Kasumi-1 (cell line): ENCODE data around the gene ERC2.

Source experiments
- DNase-seq, 2 experiments: peaks; one replicate each; lab custom pipeline; 2025; lab: John Stamatoyannopoulos, UW

Gene ERC2

DNA sequence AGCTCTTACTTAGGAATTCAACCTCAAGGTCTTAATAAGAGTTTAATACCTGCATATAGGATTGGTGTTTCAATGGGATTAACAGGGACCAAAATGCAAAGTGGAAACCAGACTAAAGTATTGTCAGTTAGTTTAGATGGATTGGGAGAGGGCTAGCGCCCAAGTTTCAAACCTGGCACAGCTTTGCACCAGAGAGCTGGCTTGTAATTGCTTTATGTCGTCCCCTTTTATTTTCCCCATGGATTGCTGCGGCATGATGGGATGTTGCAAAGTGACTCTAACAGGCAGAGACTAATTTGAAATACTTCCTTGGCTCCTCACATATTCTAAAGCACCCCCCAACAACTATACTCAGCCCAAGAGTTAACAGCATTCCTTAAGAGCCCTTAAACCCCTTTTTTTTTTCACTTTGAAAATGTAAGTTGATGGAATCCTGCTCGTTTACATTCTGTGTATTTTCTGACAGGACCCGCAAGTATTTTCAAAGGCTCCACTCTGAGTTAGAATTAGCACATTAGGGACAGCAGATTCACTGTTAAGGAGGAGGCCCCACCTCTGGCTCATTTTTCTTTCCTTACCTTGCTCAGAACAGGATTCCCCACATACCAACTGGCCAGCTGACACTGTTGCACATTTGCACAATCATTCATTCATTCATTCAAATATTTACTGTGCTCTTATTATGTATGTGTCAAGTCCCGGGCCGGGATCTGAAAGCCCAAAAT is 214.2 kb downstream of the ERC2 start:
- no peak for DNase-seq

- DNase-seq, result peak; percentile 59 to 61
Observed at GRCh38 chr3:56251343-56251945, 216.8 kb downstream of the ERC2 start.

DNA sequence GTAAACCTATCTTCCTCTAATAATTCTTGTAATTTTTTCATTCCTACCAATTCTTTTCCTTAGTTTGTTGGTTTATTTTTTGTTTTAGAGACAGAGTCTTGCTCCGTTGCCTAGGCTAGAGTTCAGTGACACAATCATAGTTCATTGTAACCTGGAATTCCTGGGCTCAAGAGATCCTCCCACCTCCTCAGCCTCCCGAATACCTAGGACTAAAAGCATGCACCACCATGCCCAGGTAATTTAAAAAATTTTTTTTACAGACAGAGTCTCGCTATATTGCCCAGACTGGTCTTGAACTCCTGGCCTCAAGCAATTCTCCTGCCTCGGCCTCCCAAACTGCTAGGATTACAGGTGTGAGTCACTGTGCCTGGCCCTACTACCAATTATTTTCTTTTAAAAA is 220.2 kb downstream of the ERC2 start:
- DNase-seq, result no peak

DNA sequence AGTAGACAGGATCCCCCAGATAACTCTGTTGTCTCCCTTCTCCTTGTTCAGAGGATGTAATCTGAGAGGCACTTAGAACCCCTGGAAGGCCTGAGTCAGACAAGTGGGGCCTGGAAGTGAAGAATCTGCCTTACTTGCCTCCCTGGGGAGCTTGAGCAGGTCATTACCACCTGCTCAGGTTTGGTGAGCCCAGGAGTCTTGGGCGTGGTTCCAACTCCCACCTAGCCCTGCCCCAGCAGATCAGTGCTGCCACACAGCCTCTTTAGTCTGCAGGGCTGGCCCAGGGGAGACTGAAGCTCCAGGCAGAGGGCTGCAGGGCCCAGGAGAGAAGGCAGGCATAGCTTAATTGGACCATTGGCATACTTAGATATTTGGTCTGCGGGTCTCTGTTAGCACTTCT is 230.0 kb downstream of the ERC2 start:
- DNase-seq, result no peak

- DNase-seq, result no peak
Observed at GRCh38 chr3:56233742-56234141, 234.5 kb downstream of the ERC2 start.

DNA sequence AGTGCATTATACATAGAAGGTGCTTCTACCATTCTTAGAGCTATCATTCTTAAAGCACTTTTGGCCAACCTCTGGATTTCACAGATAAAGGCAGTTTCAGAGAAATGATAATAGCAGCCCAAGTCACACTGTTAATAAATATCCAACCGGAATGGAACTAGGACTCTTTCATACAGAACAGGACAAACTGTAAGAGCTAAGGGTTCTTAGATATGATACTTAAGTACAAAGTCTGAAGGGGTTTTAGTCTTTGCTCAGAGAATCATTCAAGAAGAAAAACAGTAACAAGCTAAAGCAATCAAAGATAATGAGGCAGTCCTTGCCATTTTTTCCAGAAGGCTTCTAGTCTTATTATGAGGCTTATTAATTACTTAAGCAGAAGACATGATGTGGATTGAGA is 239.0 kb downstream of the ERC2 start:
- DNase-seq, result no peak

- no peak for DNase-seq
Observed at GRCh38 chr3:56222866-56223265, 245.4 kb downstream of the ERC2 start.

DNA sequence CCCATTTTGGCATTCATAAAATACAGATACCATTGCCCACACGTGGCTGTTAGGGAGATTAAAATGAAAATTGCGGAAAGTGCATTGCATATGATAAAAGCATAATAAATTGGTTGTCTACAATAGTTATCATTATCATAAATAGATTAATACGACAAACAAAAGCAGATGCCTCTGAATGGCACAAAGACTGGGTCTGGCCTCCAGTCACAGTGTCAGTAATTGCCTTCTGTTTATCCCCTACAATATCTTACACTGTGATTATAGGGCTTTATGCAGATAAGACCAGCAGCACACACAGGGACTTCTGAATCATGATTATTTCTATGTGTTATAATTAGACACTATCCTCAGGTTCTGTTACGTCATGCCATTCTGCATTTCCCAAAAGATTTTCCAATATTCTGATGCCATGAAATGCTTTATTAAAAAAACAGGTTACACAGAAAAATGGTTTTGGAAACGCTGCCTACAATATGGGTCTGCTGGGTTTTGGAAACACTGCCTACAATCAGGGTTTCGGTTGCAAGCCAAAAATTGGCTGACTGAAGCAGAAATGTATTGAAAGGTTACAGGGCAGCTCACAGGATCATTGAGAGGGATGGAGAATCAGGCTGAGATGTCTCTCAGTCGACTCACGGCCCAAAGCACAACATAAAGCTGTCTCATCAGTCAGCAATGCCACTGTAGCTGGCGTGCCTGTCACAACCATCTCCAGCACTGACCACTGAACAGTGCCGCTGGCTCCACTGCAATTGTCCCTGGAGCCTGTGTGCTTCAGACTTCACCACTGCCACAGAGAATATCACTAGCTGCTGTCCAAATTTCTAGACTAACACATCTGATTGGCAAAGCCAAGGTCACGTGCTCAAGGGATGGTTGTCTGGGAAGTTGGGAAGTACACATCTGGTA is 248.1 kb downstream of the ERC2 start:
- no peak for DNase-seq

DNA sequence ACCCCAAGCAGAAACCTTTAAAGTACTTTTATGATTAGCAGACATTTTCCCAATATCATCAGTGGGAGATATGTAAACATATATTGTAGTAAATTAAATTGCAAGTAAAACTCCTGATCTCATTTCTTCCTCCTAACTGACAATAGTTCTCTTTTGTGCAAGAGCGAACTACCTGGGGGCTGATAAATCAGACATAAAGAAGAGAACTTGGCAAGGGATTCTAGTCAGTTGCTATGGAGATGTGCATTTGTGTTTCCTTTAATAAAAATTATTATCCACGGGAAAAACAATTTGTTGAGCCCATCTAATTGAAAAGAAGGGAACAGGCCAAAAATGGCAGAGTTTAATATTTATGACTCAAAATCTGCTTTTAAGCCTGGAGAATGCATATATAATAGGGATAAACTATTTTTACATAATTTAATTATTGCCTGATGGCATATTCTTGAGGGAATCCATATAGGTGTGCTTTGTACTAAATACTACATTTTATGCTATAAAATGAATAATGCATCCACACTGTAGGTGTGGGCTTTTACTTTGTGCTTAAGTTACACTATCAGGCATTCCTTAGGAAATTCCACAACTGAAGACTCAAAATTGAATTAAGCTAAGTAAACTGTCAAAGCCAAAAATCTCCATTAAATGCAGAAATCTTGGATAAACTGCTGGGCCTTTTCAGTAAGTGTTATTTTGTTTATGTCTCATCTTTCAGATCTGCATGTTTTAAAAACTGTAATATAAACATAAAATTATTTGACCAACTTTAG is 258.1 kb downstream of the ERC2 start:
- no peak for DNase-seq

GRCh38 chr3:56207922-56208321 is 260.3 kb downstream of the ERC2 start:
- DNase-seq, result no peak

GRCh38 chr3:56205406-56205805 is 262.9 kb downstream of the ERC2 start:
- DNase-seq, result no peak

- no peak for DNase-seq
Observed at GRCh38 chr3:56202997-56203396, 265.3 kb downstream of the ERC2 start.

- DNase-seq, result no peak
Observed at GRCh38 chr3:56201407-56201806, 266.9 kb downstream of the ERC2 start.

- no peak for DNase-seq
Observed at GRCh38 chr3:56200251-56200650, 268.0 kb downstream of the ERC2 start.

GRCh38 chr3:56197991-56198390 is 270.3 kb downstream of the ERC2 start:
- DNase-seq, result no peak

DNA sequence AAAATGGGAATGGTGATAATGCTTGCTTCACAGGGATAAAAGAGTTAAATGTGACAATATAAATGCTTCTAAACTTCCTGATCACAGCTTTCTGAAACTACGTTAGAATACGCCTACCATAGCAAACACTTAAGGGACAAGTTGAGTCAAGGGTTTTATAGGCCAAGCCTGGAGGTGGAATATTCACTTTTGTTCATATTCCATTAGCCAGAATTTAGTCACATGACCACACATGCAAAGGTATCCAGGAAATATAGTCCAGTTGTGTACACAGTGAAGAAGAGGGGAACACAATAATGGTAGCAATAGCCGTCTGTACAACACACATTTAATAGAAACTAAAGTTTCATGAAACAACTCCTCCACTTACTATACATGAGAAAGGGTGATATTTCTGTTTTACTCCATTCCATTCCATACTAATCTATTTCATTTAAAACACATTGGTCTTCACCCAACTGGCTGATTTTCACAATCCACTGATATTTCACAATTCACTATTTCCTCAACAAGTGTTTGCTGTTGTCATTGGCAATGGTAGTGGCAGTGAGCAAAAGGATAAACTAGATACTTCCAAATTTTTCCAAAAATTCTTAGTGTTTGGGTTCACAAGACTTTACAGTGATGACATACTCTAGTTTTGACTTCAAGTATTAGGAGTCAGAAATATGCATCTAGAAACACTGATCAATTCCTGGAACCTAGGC is 270.9 kb downstream of the ERC2 start:
- no peak for DNase-seq

DNA sequence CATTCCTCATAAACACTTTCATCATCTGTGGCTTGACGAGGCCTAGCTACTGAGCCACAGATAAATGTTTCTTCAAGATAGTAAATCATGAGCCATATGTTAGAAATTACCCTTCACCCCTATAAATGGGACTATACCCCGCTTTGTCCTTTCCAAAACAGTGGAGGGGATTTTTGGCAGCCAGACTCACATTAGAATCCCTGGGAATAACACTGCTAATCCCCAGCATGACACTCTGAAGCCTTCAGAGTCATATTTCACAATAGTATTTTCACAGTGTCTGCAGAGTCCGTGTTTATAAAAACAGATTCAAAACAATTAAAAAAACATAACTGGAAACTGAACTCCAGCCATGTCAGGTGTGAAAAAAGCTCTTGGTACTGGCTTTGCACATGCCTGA is 271.6 kb downstream of the ERC2 start:
- DNase-seq, result no peak

- no peak for DNase-seq
Observed at GRCh38 chr3:56193519-56193918, 274.7 kb downstream of the ERC2 start.

DNA sequence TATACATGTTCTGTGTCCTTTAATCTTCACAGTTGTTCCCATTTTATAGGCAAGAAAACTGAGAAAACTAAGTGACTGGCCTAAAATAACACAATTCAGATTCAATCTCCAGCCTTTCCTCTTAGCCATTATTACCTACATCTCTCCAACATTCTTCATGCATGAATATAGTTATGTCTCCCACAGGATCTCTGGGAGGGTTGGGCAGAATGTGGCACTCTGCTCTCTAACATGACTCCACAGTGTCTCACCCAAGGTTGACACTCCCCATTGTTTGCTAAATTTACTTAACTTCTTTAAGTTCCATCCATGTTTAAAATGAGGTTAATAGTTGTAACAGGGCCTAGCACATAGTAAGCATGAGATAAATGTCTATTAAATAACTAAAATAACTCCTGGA is 276.3 kb downstream of the ERC2 start:
- DNase-seq, result no peak

- no peak for DNase-seq
Observed at GRCh38 chr3:56190771-56191305, 277.4 kb downstream of the ERC2 start.

DNA sequence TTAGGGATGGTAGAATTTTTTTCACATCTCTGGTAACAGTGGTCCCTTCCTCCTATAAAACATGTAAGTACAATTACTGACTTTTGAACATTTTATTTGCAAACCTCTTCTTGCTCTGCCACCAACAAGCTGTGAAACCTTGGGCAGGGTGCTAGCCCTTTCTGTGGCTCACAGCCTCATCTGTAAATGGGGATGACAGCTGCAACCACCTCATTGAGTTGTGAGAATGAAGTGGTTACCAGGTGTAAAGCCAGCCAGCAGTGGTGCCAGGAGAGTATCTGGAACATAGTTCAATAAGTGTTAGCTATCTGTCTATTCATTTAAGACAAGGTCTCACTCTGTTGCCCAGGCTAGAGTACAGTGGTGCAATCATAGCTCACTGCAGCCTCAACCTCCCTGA is 278.1 kb downstream of the ERC2 start:
- DNase-seq, result no peak
